ENCODE data around the gene GULP1.
"Not testable (repeated sequence)": the region's sequence is repeated elsewhere in the genome, so short reads cannot be mapped to it uniquely, and the experiment has no call there.

Gene GULP1

GRCh38 chr2:188588235-188588634, 296.6 kb downstream of the GULP1 start:
- in situ Hi-C loops (cut with MboI; ENCODE audit: low sequenced_read_pairs) = no loop called here

GRCh38 chr2:188596054-188596453, 304.4 kb downstream of the GULP1 start:
- in situ Hi-C loops (cut with MboI; ENCODE audit: low sequenced_read_pairs) = no loop called here

- in situ Hi-C loops (cut with MboI; ENCODE audit: low sequenced_read_pairs) = no loop called here
Measured at GRCh38 chr2:188598551-188598950, 306.9 kb downstream of the GULP1 start.

GRCh38 chr2:188599140-188599539, 307.5 kb downstream of the GULP1 start:
- in situ Hi-C loops (cut with MboI; ENCODE audit: low sequenced_read_pairs) = no loop called here

GRCh38 chr2:188600536-188601210, 309.0 kb downstream of the GULP1 start:
- in situ Hi-C loops (cut with MboI; ENCODE audit: low sequenced_read_pairs) = no loop called here

- in situ Hi-C loops (cut with MboI; ENCODE audit: low sequenced_read_pairs) = no loop called here
Measured at GRCh38 chr2:188601391-188601790, 309.7 kb downstream of the GULP1 start.

- in situ Hi-C loops (cut with MboI; ENCODE audit: low sequenced_read_pairs) = no loop called here
Measured at GRCh38 chr2:188601927-188602326, 310.3 kb downstream of the GULP1 start.

GRCh38 chr2:188604579-188604978, 312.9 kb downstream of the GULP1 start:
- in situ Hi-C loops (cut with MboI; ENCODE audit: low sequenced_read_pairs) = no loop called here

- in situ Hi-C loops (cut with MboI; ENCODE audit: low sequenced_read_pairs) = not testable (repeated sequence)
Measured at GRCh38 chr2:188605609-188606584, 314.2 kb downstream of the GULP1 start.

- in situ Hi-C loops (cut with MboI; ENCODE audit: low sequenced_read_pairs) = not testable (repeated sequence)
Measured at GRCh38 chr2:188606596-188606995, 314.9 kb downstream of the GULP1 start.

- in situ Hi-C loops (cut with MboI; ENCODE audit: low sequenced_read_pairs) = no loop called here
Measured at GRCh38 chr2:188607501-188607900, 315.8 kb downstream of the GULP1 start.

- in situ Hi-C loops (cut with MboI; ENCODE audit: low sequenced_read_pairs) = no loop called here
Measured at GRCh38 chr2:188609321-188610049, 317.8 kb downstream of the GULP1 start.

GRCh38 chr2:188610050-188610444, 318.4 kb downstream of the GULP1 start:
- in situ Hi-C loops (cut with MboI; ENCODE audit: low sequenced_read_pairs) = no loop called here

GRCh38 chr2:188610827-188611226, 319.2 kb downstream of the GULP1 start:
- in situ Hi-C loops (cut with MboI; ENCODE audit: low sequenced_read_pairs) = no loop called here

- in situ Hi-C loops (cut with MboI; ENCODE audit: low sequenced_read_pairs) = no loop called here
Measured at GRCh38 chr2:188619146-188619545, 327.5 kb downstream of the GULP1 start.

- in situ Hi-C loops (cut with MboI; ENCODE audit: low sequenced_read_pairs) = no loop called here
Measured at GRCh38 chr2:188620916-188621315, 329.2 kb downstream of the GULP1 start.

GRCh38 chr2:188622601-188623260, 331.1 kb downstream of the GULP1 start:
- in situ Hi-C loops (cut with MboI; ENCODE audit: low sequenced_read_pairs) = no loop called here

- in situ Hi-C loops (cut with MboI; ENCODE audit: low sequenced_read_pairs) = no loop called here
Measured at GRCh38 chr2:188623995-188624643, 332.4 kb downstream of the GULP1 start.

GRCh38 chr2:188627471-188627870, 335.8 kb downstream of the GULP1 start:
- in situ Hi-C loops (cut with MboI; ENCODE audit: low sequenced_read_pairs) = no loop called here

All from hTERT RPE-1 (cell line).